GM23338 (cell line): ENCODE data around the gene GALNT15. TPM values are rescaled to one million over a fixed set of nuclear protein-coding genes. Genes with fewer than 3 reads are reported as not detected.

Experiments
- ATAC-seq: fragments of 200-7000 bp; cut with Tn5 transposase; 3 replicates; pipeline ENCODE4 v1.9.1; 2020
- DNase-seq: peaks from one replicate; pipeline ENCODE4 v3.0.0-alpha.2; 2015; ENCODE audit warnings: low spot score
- H2AFZ ChIP-seq: fragments of 200-600 bp; sonication (generic); 2 replicates; pipeline ENCODE4 v1.8.0; 2016; ENCODE audit warnings: antibody characterized with exemption, mild to moderate bottlenecking, moderate library complexity
- H3F3A ChIP-seq: fragments of 200-600 bp; sonication (generic); replicated peaks from 2 replicates; pipeline ENCODE4 v1.8.0; 2017; ENCODE audit warnings: antibody characterized with exemption, mixed run types, low read depth
- H3K27ac ChIP-seq: fragments of 200-600 bp; sonication (generic); 2 replicates; pipeline ENCODE4 v1.6.1; 2016; ENCODE audit warnings: low read depth
- H3K27me3 ChIP-seq: fragments of 200-600 bp; sonication (generic); 2 replicates; pipeline ENCODE4 v1.8.0; 2016; ENCODE audit warnings: mild to moderate bottlenecking, mixed run types, moderate library complexity; ENCODE audit not compliant: insufficient read depth
- H3K36me3 ChIP-seq: fragments of 200-600 bp; sonication (generic); 2 replicates; pipeline ENCODE4 v1.8.0; 2016; ENCODE audit warnings: mild to moderate bottlenecking; ENCODE audit not compliant: insufficient read depth
- H3K4me1 ChIP-seq: fragments of 200-600 bp; sonication (generic); 2 replicates; pipeline ENCODE4 v1.8.0; 2016; ENCODE audit warnings: mild to moderate bottlenecking, moderate library complexity; ENCODE audit not compliant: insufficient read depth
- H3K4me2 ChIP-seq: fragments of 200-600 bp; sonication (generic); 2 replicates; pipeline ENCODE4 v1.7.1; 2017; ENCODE audit warnings: mixed run types
- H3K4me3 ChIP-seq: fragments of 200-600 bp; sonication (generic); 2 replicates; pipeline ENCODE4 v1.6.1; 2016; ENCODE audit warnings: mixed run types
- H3K79me2 ChIP-seq: fragments of 200-600 bp; sonication (generic); replicated peaks from 2 replicates; pipeline ENCODE4 v1.8.0; 2017; ENCODE audit warnings: mild to moderate bottlenecking; ENCODE audit not compliant: insufficient read depth
- H3K9me2 ChIP-seq: fragments of 200-600 bp; sonication (generic); 2 replicates; pipeline ENCODE4 v1.8.0; 2017; ENCODE audit not compliant: insufficient read depth
- H4K20me1 ChIP-seq: fragments of 200-600 bp; sonication (generic); replicated peaks from 2 replicates; pipeline ENCODE4 v1.8.0; 2017; ENCODE audit warnings: mild to moderate bottlenecking; ENCODE audit not compliant: insufficient read depth
- H3K27ac Mint-ChIP-seq: 2 replicates; pipeline ENCODE4 v1.8.0; 2020; ENCODE audit warnings: inconsistent platforms, mild to moderate bottlenecking, moderate library complexity, mixed read lengths
- H3K27me3 Mint-ChIP-seq: 3 replicates; pipeline ENCODE4 v1.8.0; 2022; ENCODE audit warnings: low read depth, mild to moderate bottlenecking, moderate library complexity, mixed read lengths, inconsistent platforms; ENCODE audit not compliant: insufficient read depth, poor library complexity
- H3K36me3 Mint-ChIP-seq: 3 replicates; pipeline ENCODE4 v1.8.0; 2021; ENCODE audit warnings: low read depth, mild to moderate bottlenecking, inconsistent platforms, moderate library complexity, mixed read lengths
- H3K4me1 Mint-ChIP-seq: 3 replicates; pipeline ENCODE4 v1.8.0; 2020; ENCODE audit warnings: mild to moderate bottlenecking, inconsistent platforms, mixed read lengths
- H3K4me3 Mint-ChIP-seq: 3 replicates; pipeline ENCODE4 v1.8.0; 2021; ENCODE audit warnings: moderate library complexity, mild to moderate bottlenecking, inconsistent platforms, mixed read lengths
- H3K9me3 Mint-ChIP-seq: 3 replicates; pipeline ENCODE4 v1.8.0; 2020; ENCODE audit warnings: moderate library complexity, mild to moderate bottlenecking, inconsistent platforms, mixed read lengths
- JUNB ChIP-seq: IDR thresholded peaks from one replicate; pipeline ENCODE4 v1.6.1; 2016; ENCODE audit warnings: antibody characterized with exemption; ENCODE audit not compliant: unreplicated experiment
- POLR2AphosphoS5 ChIP-seq: IDR thresholded peaks from 2 replicates; pipeline ENCODE4 v1.6.1; 2016; ENCODE audit warnings: antibody characterized with exemption, low read depth
- STAT1 ChIP-seq: IDR thresholded peaks from one replicate; pipeline ENCODE4 v1.6.1; 2016; ENCODE audit warnings: antibody characterized with exemption; ENCODE audit not compliant: unreplicated experiment
- ZNF462 ChIP-seq: fragments of 250-450 bp; sonication (Bioruptor Pico); IDR thresholded peaks from 2 replicates; pipeline ENCODE4 v1.5.0; 2020; ENCODE audit warnings: mild to moderate bottlenecking, moderate library complexity
- polyA plus RNA-seq: library from polyadenylated mRNA; unstranded; fragments of >200 nt; fragmentation: Nextera tagmentation; extraction: Ambion mirVana; gene quantifications from 2 replicates; pipeline ENCODE4 v1.2.1, GENCODE V29; 2016
- total RNA-seq: library from RNA; depleted of rRNA; stranded (reverse); fragments of >200 nt; shearing (Covaris generic); gene quantifications from 2 replicates; pipeline ENCODE4 v1.2.3, GENCODE V29; 2014
- TF ChIP-seq, protein P1 (sequence below): IDR thresholded peaks from one replicate; pipeline ENCODE4 v1.6.1; 2018; ENCODE audit warnings: antibody characterized with exemption; ENCODE audit not compliant: unreplicated experiment
- TF ChIP-seq, protein P2 (sequence below), 2 experiments: fragments of 200-600 bp in 1 of 2; sonication (generic) in 1 of 2; conservative IDR thresholded peaks; 2 replicates each; pipeline versions ENCODE4 v1.5.1 to v1.6.1; 2016 to 2017; ENCODE audit warnings: antibody characterized with exemption in 2 of 2, low read depth in 2 of 2, mild to moderate bottlenecking in 2 of 2, moderate library complexity in 1 of 2

Gene GALNT15
- total and polyA plus RNA-seq, 2 experiments from 2014 or later: 0.06 to 0.35 TPM

DNA sequence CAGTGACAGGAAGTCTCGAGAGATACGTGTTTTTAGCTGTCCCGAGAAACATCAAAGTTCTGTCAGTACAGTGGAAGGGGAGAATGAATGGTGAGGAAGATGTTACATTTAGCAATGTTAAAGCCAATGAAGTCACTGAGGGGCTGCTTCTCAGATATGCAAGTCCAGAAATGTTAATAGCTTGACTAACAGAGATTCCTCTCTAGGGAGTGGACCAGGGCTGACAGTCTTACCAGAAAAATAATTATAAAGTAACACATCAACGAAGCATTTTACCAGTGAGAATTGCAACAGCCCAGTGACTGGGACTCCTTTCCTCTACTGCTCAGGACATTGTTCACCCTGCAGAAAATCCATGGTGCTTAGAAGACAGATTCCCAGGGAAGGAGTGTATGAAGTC, 23.9 kb downstream of the GALNT15 start (continued):
- TF ChIP-seq, protein P1, sequence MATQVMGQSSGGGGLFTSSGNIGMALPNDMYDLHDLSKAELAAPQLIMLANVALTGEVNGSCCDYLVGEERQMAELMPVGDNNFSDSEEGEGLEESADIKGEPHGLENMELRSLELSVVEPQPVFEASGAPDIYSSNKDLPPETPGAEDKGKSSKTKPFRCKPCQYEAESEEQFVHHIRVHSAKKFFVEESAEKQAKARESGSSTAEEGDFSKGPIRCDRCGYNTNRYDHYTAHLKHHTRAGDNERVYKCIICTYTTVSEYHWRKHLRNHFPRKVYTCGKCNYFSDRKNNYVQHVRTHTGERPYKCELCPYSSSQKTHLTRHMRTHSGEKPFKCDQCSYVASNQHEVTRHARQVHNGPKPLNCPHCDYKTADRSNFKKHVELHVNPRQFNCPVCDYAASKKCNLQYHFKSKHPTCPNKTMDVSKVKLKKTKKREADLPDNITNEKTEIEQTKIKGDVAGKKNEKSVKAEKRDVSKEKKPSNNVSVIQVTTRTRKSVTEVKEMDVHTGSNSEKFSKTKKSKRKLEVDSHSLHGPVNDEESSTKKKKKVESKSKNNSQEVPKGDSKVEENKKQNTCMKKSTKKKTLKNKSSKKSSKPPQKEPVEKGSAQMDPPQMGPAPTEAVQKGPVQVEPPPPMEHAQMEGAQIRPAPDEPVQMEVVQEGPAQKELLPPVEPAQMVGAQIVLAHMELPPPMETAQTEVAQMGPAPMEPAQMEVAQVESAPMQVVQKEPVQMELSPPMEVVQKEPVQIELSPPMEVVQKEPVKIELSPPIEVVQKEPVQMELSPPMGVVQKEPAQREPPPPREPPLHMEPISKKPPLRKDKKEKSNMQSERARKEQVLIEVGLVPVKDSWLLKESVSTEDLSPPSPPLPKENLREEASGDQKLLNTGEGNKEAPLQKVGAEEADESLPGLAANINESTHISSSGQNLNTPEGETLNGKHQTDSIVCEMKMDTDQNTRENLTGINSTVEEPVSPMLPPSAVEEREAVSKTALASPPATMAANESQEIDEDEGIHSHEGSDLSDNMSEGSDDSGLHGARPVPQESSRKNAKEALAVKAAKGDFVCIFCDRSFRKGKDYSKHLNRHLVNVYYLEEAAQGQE: no peak
- TF ChIP-seq POLR2AphosphoS5: no peak
- no peak for TF ChIP-seq STAT1

- Mint-ChIP-seq H3K4me3 (no peak overlapping the region), H3K4me1 (peaks cover 14% of the 10 kb centered on the region; the same call in 2 of the 3 replicates), H3K27me3 (peaks cover 5% of the 10 kb centered on the region), H3K36me3 (no peaks in the 10 kb centered on the region; the same call in 2 of the 3 replicates), H3K9me3 (no peaks in the 10 kb centered on the region), H3K27ac (no peak overlapping the region)
- Histone ChIP-seq H2AFZ (no peak overlapping the region), H3K4me3 (no peak overlapping the region), H3F3A (no peaks in the 10 kb centered on the region), H3K9me2 (0 out of 2 replicates have a peak, but pooled peaks cover 6% of the 10 kb centered on the region), H4K20me1 (no peaks in the 10 kb centered on the region), H3K4me1 (peaks cover 5% of the 10 kb centered on the region), H3K27me3 (no peaks in the 10 kb centered on the region), H3K79me2 (no peaks in the 10 kb centered on the region), H3K27ac (no peak overlapping the region), H3K4me2 (no peak overlapping the region), H3K36me3 (no peaks in the 10 kb centered on the region)
- DNase-seq (no peak), ATAC-seq (no peak)
- TF ChIP-seq JUNB (no peak), ZNF462 (no peak), POLR2AphosphoS5 (no peak)
- TF ChIP-seq, protein P2, sequence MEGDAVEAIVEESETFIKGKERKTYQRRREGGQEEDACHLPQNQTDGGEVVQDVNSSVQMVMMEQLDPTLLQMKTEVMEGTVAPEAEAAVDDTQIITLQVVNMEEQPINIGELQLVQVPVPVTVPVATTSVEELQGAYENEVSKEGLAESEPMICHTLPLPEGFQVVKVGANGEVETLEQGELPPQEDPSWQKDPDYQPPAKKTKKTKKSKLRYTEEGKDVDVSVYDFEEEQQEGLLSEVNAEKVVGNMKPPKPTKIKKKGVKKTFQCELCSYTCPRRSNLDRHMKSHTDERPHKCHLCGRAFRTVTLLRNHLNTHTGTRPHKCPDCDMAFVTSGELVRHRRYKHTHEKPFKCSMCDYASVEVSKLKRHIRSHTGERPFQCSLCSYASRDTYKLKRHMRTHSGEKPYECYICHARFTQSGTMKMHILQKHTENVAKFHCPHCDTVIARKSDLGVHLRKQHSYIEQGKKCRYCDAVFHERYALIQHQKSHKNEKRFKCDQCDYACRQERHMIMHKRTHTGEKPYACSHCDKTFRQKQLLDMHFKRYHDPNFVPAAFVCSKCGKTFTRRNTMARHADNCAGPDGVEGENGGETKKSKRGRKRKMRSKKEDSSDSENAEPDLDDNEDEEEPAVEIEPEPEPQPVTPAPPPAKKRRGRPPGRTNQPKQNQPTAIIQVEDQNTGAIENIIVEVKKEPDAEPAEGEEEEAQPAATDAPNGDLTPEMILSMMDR (conservative IDR thresholded peaks at IDR 0.05; ENCODE audit: low read depth in 2 of 2): no peak
These were observed 25.3 kb downstream of the GALNT15 start for GRCh38 chr3:16199769-16200168.
